ENCODE results near the gene COL19A1. TPM values are rescaled to one million over a fixed set of nuclear protein-coding genes. Genes with fewer than 3 reads are reported as not detected.

The COL19A1 gene
- total and polyA plus RNA-seq, 4 donors = 0.09 to 4.4 (median 0.80) TPM; not detected in 1

- Histone ChIP-seq H3K9me3 (ENCODE audit: control insufficient read depth in 4 of 4, insufficient read depth in 3 of 4, low read length in 3 of 4) (peaks cover 0 to 1% (median 0%) of the 10 kb centered on the region in 4 donors), H3K4me1 (ENCODE audit: control insufficient read depth in 5 of 5, insufficient read depth in 5 of 5, low read length in 5 of 5) (peaks cover 0 to 2% (median 0%) of the 10 kb centered on the region in 5 donors), H3K9ac (ENCODE audit: insufficient read depth in 1 of 2, low read length in 2 of 2) (no peak overlapping the region), H3K27ac (ENCODE audit: low read depth in 1 of 2, low read length in 1 of 2) (no peak overlapping the region), H3K36me3 (ENCODE audit: control insufficient read depth in 4 of 4, insufficient read depth in 4 of 4, low read length in 4 of 4) (no peaks in the 10 kb centered on the region), H3K4me3 (no peak overlapping the region), H3K27me3 (ENCODE audit: control insufficient read depth in 3 of 3, insufficient read depth in 3 of 3, low read length in 2 of 3) (no peaks in the 10 kb centered on the region)
- DNase-seq (no peak), ATAC-seq (ENCODE audit: insufficient read depth, low FRiP score) (no peak)
- 68 to 85% methylated on average over 1 of the region's 1 CpG for WGBS, 2 donors
- TF ChIP-seq, protein P1, sequence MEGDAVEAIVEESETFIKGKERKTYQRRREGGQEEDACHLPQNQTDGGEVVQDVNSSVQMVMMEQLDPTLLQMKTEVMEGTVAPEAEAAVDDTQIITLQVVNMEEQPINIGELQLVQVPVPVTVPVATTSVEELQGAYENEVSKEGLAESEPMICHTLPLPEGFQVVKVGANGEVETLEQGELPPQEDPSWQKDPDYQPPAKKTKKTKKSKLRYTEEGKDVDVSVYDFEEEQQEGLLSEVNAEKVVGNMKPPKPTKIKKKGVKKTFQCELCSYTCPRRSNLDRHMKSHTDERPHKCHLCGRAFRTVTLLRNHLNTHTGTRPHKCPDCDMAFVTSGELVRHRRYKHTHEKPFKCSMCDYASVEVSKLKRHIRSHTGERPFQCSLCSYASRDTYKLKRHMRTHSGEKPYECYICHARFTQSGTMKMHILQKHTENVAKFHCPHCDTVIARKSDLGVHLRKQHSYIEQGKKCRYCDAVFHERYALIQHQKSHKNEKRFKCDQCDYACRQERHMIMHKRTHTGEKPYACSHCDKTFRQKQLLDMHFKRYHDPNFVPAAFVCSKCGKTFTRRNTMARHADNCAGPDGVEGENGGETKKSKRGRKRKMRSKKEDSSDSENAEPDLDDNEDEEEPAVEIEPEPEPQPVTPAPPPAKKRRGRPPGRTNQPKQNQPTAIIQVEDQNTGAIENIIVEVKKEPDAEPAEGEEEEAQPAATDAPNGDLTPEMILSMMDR (IDR thresholded peaks at IDR 0.05; ENCODE audit: control extremely low read depth, extremely low read depth) = no peak
Observed at GRCh38 chr6:69945192-69945591, 78.8 kb downstream of the COL19A1 start.

GRCh38 chr6:69948479-69949114, 82.2 kb downstream of the COL19A1 start:
- Histone ChIP-seq H3K9ac (ENCODE audit: insufficient read depth in 1 of 2, low read length in 2 of 2) (no peak overlapping the region), H3K27me3 (ENCODE audit: control insufficient read depth in 3 of 3, insufficient read depth in 3 of 3, low read length in 2 of 3) (no peaks in the 10 kb centered on the region), H3K4me1 (ENCODE audit: control insufficient read depth in 5 of 5, insufficient read depth in 5 of 5, low read length in 5 of 5) (peaks cover 0 to 2% (median 0%) of the 10 kb centered on the region in 5 donors), H3K4me3 (no peak overlapping the region), H3K9me3 (ENCODE audit: control insufficient read depth in 4 of 4, insufficient read depth in 3 of 4, low read length in 3 of 4) (peaks cover 0 to 1% (median 0%) of the 10 kb centered on the region in 4 donors), H3K27ac (ENCODE audit: low read depth in 1 of 2, low read length in 1 of 2) (no peak overlapping the region), H3K36me3 (ENCODE audit: control insufficient read depth in 4 of 4, insufficient read depth in 4 of 4, low read length in 4 of 4) (no peaks in the 10 kb centered on the region)
- 63 to 75% methylated on average over 1 of the region's 1 CpG for WGBS, 2 donors
- DNase-seq (no peak), ATAC-seq (ENCODE audit: insufficient read depth, low FRiP score) (no peak)
- TF ChIP-seq, protein P1 (IDR thresholded peaks at IDR 0.05; ENCODE audit: control extremely low read depth, extremely low read depth) = no peak

- ATAC-seq (ENCODE audit: insufficient read depth, low FRiP score) (no peak), DNase-seq (peak in 1 of 3 donors; percentile 6)
- Histone ChIP-seq H3K27ac (ENCODE audit: low read depth in 1 of 2, low read length in 1 of 2) (no peak overlapping the region), H3K36me3 (ENCODE audit: control insufficient read depth in 4 of 4, insufficient read depth in 4 of 4, low read length in 4 of 4) (no peaks in the 10 kb centered on the region), H3K4me1 (ENCODE audit: control insufficient read depth in 5 of 5, insufficient read depth in 5 of 5, low read length in 5 of 5) (peaks cover 0 to 2% (median 0%) of the 10 kb centered on the region in 5 donors), H3K4me3 (no peak overlapping the region), H3K27me3 (ENCODE audit: control insufficient read depth in 3 of 3, insufficient read depth in 3 of 3, low read length in 2 of 3) (no peaks in the 10 kb centered on the region), H3K9me3 (ENCODE audit: control insufficient read depth in 4 of 4, insufficient read depth in 3 of 4, low read length in 3 of 4) (no peaks in the 10 kb centered on the region), H3K9ac (ENCODE audit: insufficient read depth in 1 of 2, low read length in 2 of 2) (no peak overlapping the region)
- 72 to 79% methylated on average over 1 of the region's 1 CpG for WGBS, 2 donors
- TF ChIP-seq, protein P1 (IDR thresholded peaks at IDR 0.05; ENCODE audit: control extremely low read depth, extremely low read depth) = no peak
Observed at GRCh38 chr6:69953491-69953890, 87.1 kb downstream of the COL19A1 start.

- DNase-seq = no peak
- no peak overlapping the region for H3K9ac ChIP-seq (ENCODE audit: insufficient read depth in 1 of 2, low read length in 2 of 2)
- 81 to 82% methylated on average over 1 of the region's 1 CpG for WGBS, 2 donors
Observed at GRCh38 chr6:69954733-69955132, 88.4 kb downstream of the COL19A1 start.

More at GRCh38 chr6:69954733-69955132, 88.4 kb downstream of the COL19A1 start:
- no peak for ATAC-seq (ENCODE audit: insufficient read depth, low FRiP score)
- Histone ChIP-seq H3K27ac (ENCODE audit: low read depth in 1 of 2, low read length in 1 of 2) (no peak overlapping the region), H3K4me1 (ENCODE audit: control insufficient read depth in 5 of 5, insufficient read depth in 5 of 5, low read length in 5 of 5) (no peaks in the 10 kb centered on the region), H3K27me3 (ENCODE audit: control insufficient read depth in 3 of 3, insufficient read depth in 3 of 3, low read length in 2 of 3) (no peaks in the 10 kb centered on the region), H3K4me3 (no peak overlapping the region), H3K9me3 (ENCODE audit: control insufficient read depth in 4 of 4, insufficient read depth in 3 of 4, low read length in 3 of 4) (no peaks in the 10 kb centered on the region), H3K36me3 (ENCODE audit: control insufficient read depth in 4 of 4, insufficient read depth in 4 of 4, low read length in 4 of 4) (no peaks in the 10 kb centered on the region)
- TF ChIP-seq, protein P1 (IDR thresholded peaks at IDR 0.05; ENCODE audit: control extremely low read depth, extremely low read depth) = no peak
